CD4-positive, CD25-positive, alpha-beta regulatory T cell (primary cell): Measurements from ENCODE around the gene KLB. TPM values are rescaled to one million over a fixed set of nuclear protein-coding genes. Genes with fewer than 3 reads are reported as not detected.

Source experiments
- ATAC-seq, 2 donors: fragments of 150-1000 bp; cut with Tn5 transposase; one replicate each; pipeline ENCODE4 v1.10.0; 2021; ENCODE audit warnings: low read depth in 2 of 2, moderate number of reproducible peaks in 2 of 2, moderate library complexity in 1 of 2
- DNase-seq, 3 donors: peaks; one replicate each; pipeline versions ENCODE4 v3.0.0 to v3.0.0-alpha.2; 2012 to 2022; ENCODE audit warnings: mixed read lengths in 1 of 3
- H3K27ac ChIP-seq: one replicate; pipeline ENCODE4 v1.7.0; 2013; ENCODE audit warnings: mild to moderate bottlenecking, low read length; ENCODE audit not compliant: insufficient read depth, poor library complexity, severe bottlenecking
- H3K27me3 ChIP-seq: one replicate; pipeline ENCODE4 v1.7.0; 2013; ENCODE audit warnings: low read length; ENCODE audit not compliant: control insufficient read depth, insufficient read depth
- H3K36me3 ChIP-seq: one replicate; pipeline ENCODE4 v1.7.0; 2013; ENCODE audit warnings: mild to moderate bottlenecking, low read length, moderate library complexity; ENCODE audit not compliant: control insufficient read depth, insufficient read depth
- H3K4me1 ChIP-seq: 2 replicates; pipeline ENCODE4 v1.7.0; 2013; ENCODE audit warnings: mild to moderate bottlenecking, low read length; ENCODE audit not compliant: insufficient read depth, control insufficient read depth, poor library complexity, severe bottlenecking
- H3K4me3 ChIP-seq: one replicate; pipeline ENCODE4 v1.7.0; 2013; ENCODE audit warnings: low read depth, mild to moderate bottlenecking, low read length, moderate library complexity
- H3K9me3 ChIP-seq, 2 experiments: 1 replicate in 1 of 2; 2 replicates in 1 of 2; pipeline ENCODE4 v1.7.0; 2013; ENCODE audit warnings: low read length in 2 of 2, mild to moderate bottlenecking in 1 of 2, moderate library complexity in 1 of 2; ENCODE audit not compliant: control insufficient read depth in 2 of 2
- H3K27ac Mint-ChIP-seq, 3 donors: one replicate each; pipeline ENCODE4 v1.8.0; 2020 to 2022; ENCODE audit warnings: mild to moderate bottlenecking in 3 of 3, mixed read lengths in 3 of 3, moderate library complexity in 2 of 3
- H3K27me3 Mint-ChIP-seq: one replicate; pipeline ENCODE4 v1.8.0; 2022; ENCODE audit warnings: mild to moderate bottlenecking, mixed read lengths
- H3K36me3 Mint-ChIP-seq: one replicate; pipeline ENCODE4 v1.8.0; 2020; ENCODE audit warnings: mixed read lengths
- H3K4me1 Mint-ChIP-seq, 4 donors: one replicate each; pipeline ENCODE4 v1.8.0; 2020 to 2022; ENCODE audit warnings: mixed read lengths in 4 of 4, mild to moderate bottlenecking in 1 of 4
- H3K4me3 Mint-ChIP-seq, 4 donors: one replicate each; pipeline ENCODE4 v1.8.0; 2020 to 2022; ENCODE audit warnings: mild to moderate bottlenecking in 4 of 4, mixed read lengths in 4 of 4, moderate library complexity in 3 of 4
- H3K9me3 Mint-ChIP-seq, 7 donors: one replicate each; pipeline ENCODE4 v1.8.0; 2020 to 2022; ENCODE audit warnings: mixed read lengths in 7 of 7, mild to moderate bottlenecking in 3 of 7, moderate library complexity in 2 of 7
- polyA plus RNA-seq, 4 donors: library from polyadenylated mRNA; unstranded; fragments of 300-500 nt; fragmentation: Illumina TruSeq; gene quantifications; one replicate each; pipeline ENCODE4 v1.2.3, GENCODE V29; 2021
- total RNA-seq: library from RNA; stranded (reverse); gene quantifications from one replicate; pipeline ENCODE4 v1.2.3, GENCODE V29; 2022

Gene KLB
- total and polyA plus RNA-seq, 5 donors from 2014 or later: 0.06 to 0.07 TPM; not detected in 3

GRCh38 chr4:39446842-39447573 is 40.3 kb downstream of the KLB start:
- peak; percentile 71 to 76 for ATAC-seq
- peaks cover 3% of the 10 kb centered on the region for H3K36me3 Mint-ChIP-seq
- no peaks in the 10 kb centered on the region for H3K27me3 ChIP-seq
- H3K36me3 ChIP-seq: peaks cover 8% of the 10 kb centered on the region
- H3K4me1 Mint-ChIP-seq: peaks cover 5 to 11% (median 7%) of the 10 kb centered on the region in 4 donors
- H3K4me1 ChIP-seq: peaks cover 9% of the 10 kb centered on the region
- H3K27me3 Mint-ChIP-seq: no peaks in the 10 kb centered on the region
- no peaks in the 10 kb centered on the region for H3K9me3 ChIP-seq
- H3K9me3 Mint-ChIP-seq: no peaks in the 10 kb centered on the region
- DNase-seq: peak; percentile 37 to 63 (median 41)
- H3K27ac Mint-ChIP-seq: peak overlapping the region in 1 of 3 donors; percentile 41
- H3K4me3 Mint-ChIP-seq: peak overlapping the region; percentile 48 to 89 (median 68)
- H3K27ac ChIP-seq: peak overlapping the region; percentile 44
- H3K4me3 ChIP-seq: peak overlapping the region; percentile 32

DNA sequence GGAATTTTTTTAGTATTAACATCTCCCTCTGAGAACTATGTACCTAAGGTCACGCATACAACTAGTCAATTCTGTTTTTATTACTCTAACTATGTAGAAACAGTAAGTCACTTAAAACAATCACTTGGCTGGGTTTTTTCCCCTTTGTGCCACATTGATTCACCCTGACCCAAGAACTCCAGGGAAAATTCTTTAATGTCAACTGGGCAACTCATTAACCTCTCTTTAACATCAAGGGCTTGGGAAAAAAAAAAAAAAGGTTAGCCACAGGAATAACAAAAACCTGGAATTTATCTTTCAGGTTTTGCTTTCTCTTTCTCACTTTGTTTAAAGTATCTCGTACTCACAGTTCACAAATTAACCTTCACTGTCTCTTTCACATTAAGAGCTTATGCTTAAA is 43.9 kb downstream of the KLB start:
- Histone ChIP-seq H3K36me3 (peaks cover 44% of the 10 kb centered on the region), H3K4me1 (peaks cover 10% of the 10 kb centered on the region), H3K27me3 (no peaks in the 10 kb centered on the region), H3K4me3 (no peak overlapping the region), H3K27ac (no peak overlapping the region), H3K9me3 (no peaks in the 10 kb centered on the region)
- Mint-ChIP-seq H3K36me3 (peaks cover 32% of the 10 kb centered on the region), H3K4me3 (no peak overlapping the region), H3K27me3 (no peaks in the 10 kb centered on the region), H3K27ac (peak overlapping the region in 1 of 3 donors; percentile 65), H3K4me1 (peaks cover 8 to 30% (median 15%) of the 10 kb centered on the region in 4 donors), H3K9me3 (no peaks in the 10 kb centered on the region)
- DNase-seq: no peak
- ATAC-seq: no peak

GRCh38 chr4:39451423-39452023 is 44.8 kb downstream of the KLB start:
- Histone ChIP-seq H3K4me1 (peaks cover 19% of the 10 kb centered on the region), H3K27me3 (no peaks in the 10 kb centered on the region), H3K9me3 (no peaks in the 10 kb centered on the region), H3K27ac (no peak overlapping the region), H3K4me3 (no peak overlapping the region), H3K36me3 (peaks cover 53% of the 10 kb centered on the region)
- H3K27ac Mint-ChIP-seq: peak overlapping the region in 2 of 3 donors; percentile 32 to 62
- no peak overlapping the region for H3K4me3 Mint-ChIP-seq
- ATAC-seq: no peak
- peaks cover 9 to 39% (median 21%) of the 10 kb centered on the region in 4 donors for H3K4me1 Mint-ChIP-seq
- no peaks in the 10 kb centered on the region for H3K9me3 Mint-ChIP-seq
- H3K27me3 Mint-ChIP-seq: no peaks in the 10 kb centered on the region
- no peak for DNase-seq
- H3K36me3 Mint-ChIP-seq: peaks cover 37% of the 10 kb centered on the region

DNA sequence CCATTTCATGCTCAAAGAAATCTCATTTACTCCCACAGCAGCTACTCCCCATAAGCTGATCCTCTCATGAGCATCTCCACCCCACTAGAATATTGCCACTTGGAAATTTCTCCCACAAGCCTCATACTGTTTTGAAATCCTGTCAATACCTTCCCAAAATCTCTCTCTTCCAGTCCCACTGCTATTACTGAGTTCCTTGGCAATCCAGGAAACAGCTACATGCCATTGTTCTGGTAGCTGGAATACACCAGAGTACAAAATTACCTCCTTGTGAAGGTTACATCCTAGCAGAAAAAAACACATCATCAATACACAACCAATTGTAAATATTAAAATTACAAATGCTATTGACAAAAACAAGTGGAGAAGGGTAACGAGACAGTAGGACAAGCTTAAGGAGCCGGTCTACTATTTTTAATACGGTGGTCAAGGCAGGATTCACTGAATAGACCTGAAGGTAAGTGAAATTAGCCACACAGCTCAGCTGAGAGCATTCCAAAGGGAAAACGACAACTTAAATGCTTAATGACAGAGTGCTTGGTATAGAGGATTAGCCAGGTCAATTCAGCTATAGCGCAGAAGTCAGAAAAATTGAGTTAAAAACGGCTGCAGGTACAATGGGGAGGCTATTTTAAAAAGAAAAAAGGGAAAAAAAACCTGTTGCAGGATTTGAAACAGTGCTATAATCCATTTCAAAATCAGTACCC is 45.6 kb downstream of the KLB start:
- ATAC-seq (no peak), DNase-seq (no peak)
- Mint-ChIP-seq H3K4me1 (peaks cover 15 to 46% (median 26%) of the 10 kb centered on the region in 4 donors), H3K9me3 (no peaks in the 10 kb centered on the region), H3K27me3 (no peaks in the 10 kb centered on the region), H3K4me3 (no peak overlapping the region), H3K27ac (peak overlapping the region in 2 of 3 donors; percentile 3 to 47), H3K36me3 (peaks cover 45% of the 10 kb centered on the region)
- no peak overlapping the region for H3K27ac ChIP-seq
- H3K36me3 ChIP-seq: peaks cover 61% of the 10 kb centered on the region
- no peaks in the 10 kb centered on the region for H3K9me3 ChIP-seq
- no peak overlapping the region for H3K4me3 ChIP-seq
- H3K4me1 ChIP-seq: peaks cover 19% of the 10 kb centered on the region
- no peaks in the 10 kb centered on the region for H3K27me3 ChIP-seq

GRCh38 chr4:39452860-39453587 is 46.3 kb downstream of the KLB start:
- H3K9me3 ChIP-seq: no peaks in the 10 kb centered on the region
- Mint-ChIP-seq H3K27ac (peak overlapping the region in 1 of 3 donors; percentile 3), H3K4me1 (peaks cover 19 to 49% (median 28%) of the 10 kb centered on the region in 4 donors), H3K36me3 (peaks cover 52% of the 10 kb centered on the region), H3K4me3 (no peak overlapping the region), H3K9me3 (no peaks in the 10 kb centered on the region), H3K27me3 (no peaks in the 10 kb centered on the region)
- no peaks in the 10 kb centered on the region for H3K27me3 ChIP-seq
- no peak overlapping the region for H3K4me3 ChIP-seq
- H3K27ac ChIP-seq: no peak overlapping the region
- ATAC-seq (no peak), DNase-seq (no peak)
- peaks cover 25% of the 10 kb centered on the region for H3K4me1 ChIP-seq
- peaks cover 65% of the 10 kb centered on the region for H3K36me3 ChIP-seq

DNA sequence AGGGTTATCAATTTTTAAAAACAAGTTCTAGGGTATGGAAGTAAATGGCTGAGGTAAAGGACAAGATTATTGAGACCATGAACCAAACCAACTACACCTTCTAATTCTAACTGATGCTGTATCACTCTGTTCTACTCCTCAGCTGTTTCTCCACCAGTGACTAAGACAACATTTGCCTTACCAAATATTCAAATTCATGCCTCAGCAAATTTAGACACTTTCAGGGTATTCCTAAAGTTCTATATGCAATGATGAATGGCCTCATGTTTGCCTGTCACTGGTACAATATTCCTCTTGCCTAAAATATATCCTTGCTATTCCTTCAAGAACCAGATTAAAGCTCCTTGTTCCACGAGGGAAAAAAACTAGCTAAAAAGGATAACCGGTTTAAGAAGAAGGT is 47.0 kb downstream of the KLB start:
- Histone ChIP-seq H3K36me3 (peaks cover 65% of the 10 kb centered on the region), H3K4me3 (no peak overlapping the region), H3K27ac (no peak overlapping the region), H3K27me3 (no peaks in the 10 kb centered on the region), H3K9me3 (no peaks in the 10 kb centered on the region), H3K4me1 (peaks cover 29% of the 10 kb centered on the region)
- H3K4me3 Mint-ChIP-seq: peak overlapping the region in 2 of 4 donors; percentile 17 to 53
- no peak for DNase-seq
- peaks cover 5% of the 10 kb centered on the region for H3K27me3 Mint-ChIP-seq
- no peaks in the 10 kb centered on the region for H3K9me3 Mint-ChIP-seq
- ATAC-seq: no peak
- H3K36me3 Mint-ChIP-seq: peaks cover 59% of the 10 kb centered on the region
- peaks cover 19 to 56% (median 29%) of the 10 kb centered on the region in 4 donors for H3K4me1 Mint-ChIP-seq
- H3K27ac Mint-ChIP-seq: no peak overlapping the region

DNA sequence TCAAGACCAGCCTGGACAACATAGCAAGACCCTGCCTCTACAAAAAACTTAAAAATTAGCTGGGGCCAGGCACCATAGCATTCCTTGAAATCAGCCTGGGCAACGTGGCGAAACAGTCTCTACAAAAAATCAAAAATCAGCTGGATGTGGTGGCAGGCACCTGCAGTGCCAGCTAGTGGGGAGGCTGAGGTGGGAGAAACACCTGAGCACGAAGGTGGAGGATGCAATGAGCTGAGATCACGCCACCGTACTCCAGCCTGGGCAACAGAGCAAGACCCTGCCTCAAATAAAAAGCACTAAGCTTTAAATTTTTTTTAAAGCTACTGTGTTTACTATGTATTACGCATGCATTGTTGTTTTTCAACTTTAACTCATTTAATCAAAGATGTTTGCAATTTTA is 48.8 kb downstream of the KLB start:
- Histone ChIP-seq H3K36me3 (peaks cover 65% of the 10 kb centered on the region), H3K9me3 (no peaks in the 10 kb centered on the region), H3K4me3 (no peak overlapping the region), H3K4me1 (peaks cover 33% of the 10 kb centered on the region), H3K27me3 (no peaks in the 10 kb centered on the region), H3K27ac (no peak overlapping the region)
- Mint-ChIP-seq H3K9me3 (no peaks in the 10 kb centered on the region), H3K27me3 (peaks cover 5% of the 10 kb centered on the region), H3K36me3 (peaks cover 59% of the 10 kb centered on the region), H3K4me3 (peak overlapping the region in 3 of 4 donors; percentile 12 to 93 (median 24)), H3K4me1 (peaks cover 22 to 59% (median 38%) of the 10 kb centered on the region in 4 donors), H3K27ac (no peak overlapping the region)
- no peak for DNase-seq
- no peak for ATAC-seq
